ENCODE measurements around the gene ZNF433.

The ZNF433 gene

DNA sequence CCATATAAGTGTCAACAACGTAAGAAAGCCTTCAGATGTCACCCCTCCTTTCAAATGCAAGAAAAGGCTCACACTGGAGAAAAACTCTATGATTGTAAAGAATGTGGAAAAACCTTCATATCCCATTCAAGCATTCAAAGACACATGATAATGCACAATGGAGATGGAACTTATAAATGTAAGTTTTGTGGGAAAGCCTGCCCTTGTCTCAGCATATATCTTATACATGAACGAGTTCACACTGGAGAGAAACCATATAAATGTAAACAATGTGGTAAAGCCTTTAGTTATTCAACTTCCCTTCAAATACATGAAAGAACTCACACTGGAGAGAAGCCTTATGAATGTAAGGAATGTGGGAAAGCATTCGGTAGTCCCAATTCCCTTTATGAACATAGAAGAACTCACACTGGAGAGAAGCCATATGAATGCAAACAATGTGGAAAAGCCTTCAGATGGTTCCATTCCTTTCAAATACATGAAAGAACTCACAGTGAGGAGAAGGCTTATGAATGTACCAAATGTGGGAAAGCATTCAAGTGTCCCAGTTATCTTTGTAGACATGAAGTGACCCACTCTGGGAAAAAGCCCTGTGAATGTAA lies 40.2 kb upstream of the ZNF433 start:
- no peaks in the 10 kb centered on the region for H3K9me2 ChIP-seq (ENCODE audit: low read depth, low read length)
- no peak overlapping the region for H3K27ac ChIP-seq (ENCODE audit: low read depth, low read length, poor library complexity, severe bottlenecking)
- H3K79me2 ChIP-seq (ENCODE audit: insufficient read depth, low read length) = no peaks in the 10 kb centered on the region
- H3F3A ChIP-seq (ENCODE audit: insufficient read depth, low read length) = peaks cover 11% of the 10 kb centered on the region; the same call in 1 of the 2 replicates
- peaks cover 71% of the 10 kb centered on the region for H3K36me3 ChIP-seq (ENCODE audit: insufficient read depth, low read length)
- H3K9ac ChIP-seq (ENCODE audit: low read length) = no peak overlapping the region
- no peak overlapping the region for H3K4me3 ChIP-seq (ENCODE audit: low read depth, low read length, poor library complexity, severe bottlenecking)
- TF ChIP-seq, protein P1, sequence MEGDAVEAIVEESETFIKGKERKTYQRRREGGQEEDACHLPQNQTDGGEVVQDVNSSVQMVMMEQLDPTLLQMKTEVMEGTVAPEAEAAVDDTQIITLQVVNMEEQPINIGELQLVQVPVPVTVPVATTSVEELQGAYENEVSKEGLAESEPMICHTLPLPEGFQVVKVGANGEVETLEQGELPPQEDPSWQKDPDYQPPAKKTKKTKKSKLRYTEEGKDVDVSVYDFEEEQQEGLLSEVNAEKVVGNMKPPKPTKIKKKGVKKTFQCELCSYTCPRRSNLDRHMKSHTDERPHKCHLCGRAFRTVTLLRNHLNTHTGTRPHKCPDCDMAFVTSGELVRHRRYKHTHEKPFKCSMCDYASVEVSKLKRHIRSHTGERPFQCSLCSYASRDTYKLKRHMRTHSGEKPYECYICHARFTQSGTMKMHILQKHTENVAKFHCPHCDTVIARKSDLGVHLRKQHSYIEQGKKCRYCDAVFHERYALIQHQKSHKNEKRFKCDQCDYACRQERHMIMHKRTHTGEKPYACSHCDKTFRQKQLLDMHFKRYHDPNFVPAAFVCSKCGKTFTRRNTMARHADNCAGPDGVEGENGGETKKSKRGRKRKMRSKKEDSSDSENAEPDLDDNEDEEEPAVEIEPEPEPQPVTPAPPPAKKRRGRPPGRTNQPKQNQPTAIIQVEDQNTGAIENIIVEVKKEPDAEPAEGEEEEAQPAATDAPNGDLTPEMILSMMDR (IDR thresholded peaks at IDR 0.05; ENCODE audit: low read length) = no peak
- TF ChIP-seq EZH2 (IDR thresholded peaks at IDR 0.05; ENCODE audit: borderline replicate concordance, low read length) = no peak
- no peaks in the 10 kb centered on the region for H3K4me1 ChIP-seq (ENCODE audit: insufficient read depth, low read length, severe bottlenecking)
- no peaks in the 10 kb centered on the region for H3K27me3 ChIP-seq (ENCODE audit: insufficient read depth, low read length)
- H3K9me3 ChIP-seq (ENCODE audit: low read length) = peaks cover 58% of the 10 kb centered on the region
- H3K4me2 ChIP-seq (ENCODE audit: low read length) = no peak overlapping the region
- H4K20me1 ChIP-seq (ENCODE audit: insufficient read depth, low read length) = no peaks in the 10 kb centered on the region
- no peak overlapping the region for H2AFZ ChIP-seq (ENCODE audit: low read length)

DNA sequence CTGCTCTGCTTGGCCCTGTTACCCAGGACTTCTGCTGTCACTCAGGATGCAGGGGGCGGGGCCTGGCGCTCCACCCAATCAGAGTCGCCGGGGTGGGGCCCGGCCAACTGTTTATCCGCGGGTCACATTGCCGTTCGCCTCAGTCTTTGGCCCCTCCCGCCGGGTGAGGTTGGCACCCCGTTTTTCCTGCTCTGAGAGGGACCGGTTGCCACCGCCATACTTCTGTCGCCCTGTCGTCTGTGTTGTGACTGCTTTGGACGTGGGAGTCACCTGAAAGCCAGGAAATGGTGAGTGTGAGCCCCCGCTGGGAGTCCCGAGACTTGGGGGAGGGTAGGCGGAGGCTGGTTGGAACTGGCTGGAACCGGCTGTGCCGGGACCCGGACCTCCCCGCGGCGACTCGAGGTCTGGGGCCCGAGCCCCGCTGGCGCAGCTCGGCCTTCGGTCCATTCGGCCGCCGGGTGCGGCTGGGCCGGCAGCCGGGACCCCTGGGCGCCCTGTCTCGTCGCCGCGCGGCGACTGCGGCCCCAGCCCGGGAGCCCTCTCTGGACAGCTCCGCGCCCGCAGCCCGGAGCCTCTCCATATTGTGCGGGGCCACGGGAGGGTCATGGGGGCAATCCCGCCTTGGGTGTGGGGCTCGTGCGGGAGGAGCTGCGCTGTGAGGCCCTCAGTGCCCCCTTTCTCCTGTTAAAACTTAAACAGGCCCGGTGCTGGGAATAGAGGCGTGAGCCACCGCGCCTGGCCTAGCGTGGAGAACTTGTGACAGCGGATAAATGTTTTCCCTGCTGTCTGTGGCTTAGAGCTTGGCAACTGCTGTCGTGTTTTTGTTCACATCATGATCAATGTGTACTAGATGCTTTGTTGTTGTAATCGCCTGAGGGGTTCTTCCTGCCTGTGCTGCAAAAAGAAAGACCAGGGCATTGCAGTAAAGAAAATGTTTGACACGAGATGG lies 29.4 kb upstream of the ZNF433 start, which contains the start of gene ZNF844:
Gene ZNF844, plus strand, starts transcription at position 142 of the 949 bp plus-strand sequence. Its CDS starts 143 bp downstream, at position 285.
- no peak for TF ChIP-seq EZH2 (IDR thresholded peaks at IDR 0.05; ENCODE audit: borderline replicate concordance, low read length)
- Histone ChIP-seq H3K27me3 (ENCODE audit: insufficient read depth, low read length) (no peaks in the 10 kb centered on the region), H3K9ac (ENCODE audit: low read length) (peak within 1 kb of the TSS; percentile 82), H3K4me2 (ENCODE audit: low read length) (peak within 1 kb of the TSS; percentile 72), H2AFZ (ENCODE audit: low read length) (no peak within 1 kb of the TSS), H3K79me2 (ENCODE audit: insufficient read depth, low read length) (peaks cover 12% of the 10 kb centered on the region), H3F3A (ENCODE audit: insufficient read depth, low read length) (no peaks in the 10 kb centered on the region), H3K27ac (ENCODE audit: low read depth, low read length, poor library complexity, severe bottlenecking) (peak within 1 kb of the TSS; percentile 62), H3K9me3 (ENCODE audit: low read length) (peaks cover 12% of the 10 kb centered on the region; the same call in 1 of the 2 replicates), H3K9me2 (ENCODE audit: low read depth, low read length) (no peaks in the 10 kb centered on the region), H3K36me3 (ENCODE audit: insufficient read depth, low read length) (peaks cover 24% of the 10 kb centered on the region), H4K20me1 (ENCODE audit: insufficient read depth, low read length) (no peaks in the 10 kb centered on the region), H3K4me1 (ENCODE audit: insufficient read depth, low read length, severe bottlenecking) (peaks cover 6% of the 10 kb centered on the region), H3K4me3 (ENCODE audit: low read depth, low read length, poor library complexity, severe bottlenecking) (peak within 1 kb of the TSS; percentile 85)

DNA sequence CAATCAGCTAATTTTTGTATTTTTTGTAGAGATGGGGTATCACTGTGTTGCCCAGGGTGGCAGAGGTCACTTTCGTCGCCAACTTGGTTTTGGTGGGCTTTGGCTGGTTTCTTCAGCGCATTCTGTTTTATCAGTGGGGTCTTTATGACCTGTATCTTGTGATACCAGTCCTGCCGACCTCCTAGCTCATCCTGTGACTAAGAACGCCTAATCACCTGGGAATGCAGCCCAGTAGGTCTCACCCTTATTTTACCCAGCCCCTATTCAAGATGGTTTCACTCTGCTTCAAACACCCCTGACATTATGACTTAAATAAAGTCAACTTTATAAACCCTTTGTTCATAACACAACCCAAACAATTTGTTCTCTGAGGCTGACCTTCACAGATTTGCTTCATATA lies 20.3 kb upstream of the ZNF433 start:
- H3K9ac ChIP-seq (ENCODE audit: low read length) = no peak overlapping the region
- H3K79me2 ChIP-seq (ENCODE audit: insufficient read depth, low read length) = no peaks in the 10 kb centered on the region
- no peak for TF ChIP-seq EZH2 (IDR thresholded peaks at IDR 0.05; ENCODE audit: borderline replicate concordance, low read length)
- TF ChIP-seq, protein P1 (IDR thresholded peaks at IDR 0.05; ENCODE audit: low read length) = no peak
- no peaks in the 10 kb centered on the region for H3F3A ChIP-seq (ENCODE audit: insufficient read depth, low read length)
- no peaks in the 10 kb centered on the region for H3K36me3 ChIP-seq (ENCODE audit: insufficient read depth, low read length)
- H3K9me3 ChIP-seq (ENCODE audit: low read length) = no peaks in the 10 kb centered on the region
- no peak overlapping the region for H3K4me2 ChIP-seq (ENCODE audit: low read length)
- H4K20me1 ChIP-seq (ENCODE audit: insufficient read depth, low read length) = no peaks in the 10 kb centered on the region
- H3K27me3 ChIP-seq (ENCODE audit: insufficient read depth, low read length) = no peaks in the 10 kb centered on the region
- no peak overlapping the region for H3K27ac ChIP-seq (ENCODE audit: low read depth, low read length, poor library complexity, severe bottlenecking)
- no peaks in the 10 kb centered on the region for H3K9me2 ChIP-seq (ENCODE audit: low read depth, low read length)
- H2AFZ ChIP-seq (ENCODE audit: low read length) = no peak overlapping the region
- no peak overlapping the region for H3K4me3 ChIP-seq (ENCODE audit: low read depth, low read length, poor library complexity, severe bottlenecking)
- peaks cover 12% of the 10 kb centered on the region for H3K4me1 ChIP-seq (ENCODE audit: insufficient read depth, low read length, severe bottlenecking)

Measured in OCI-LY1 (cell line).